ENCODE measurements around the gene EPB41L5.

The EPB41L5 gene

DNA sequence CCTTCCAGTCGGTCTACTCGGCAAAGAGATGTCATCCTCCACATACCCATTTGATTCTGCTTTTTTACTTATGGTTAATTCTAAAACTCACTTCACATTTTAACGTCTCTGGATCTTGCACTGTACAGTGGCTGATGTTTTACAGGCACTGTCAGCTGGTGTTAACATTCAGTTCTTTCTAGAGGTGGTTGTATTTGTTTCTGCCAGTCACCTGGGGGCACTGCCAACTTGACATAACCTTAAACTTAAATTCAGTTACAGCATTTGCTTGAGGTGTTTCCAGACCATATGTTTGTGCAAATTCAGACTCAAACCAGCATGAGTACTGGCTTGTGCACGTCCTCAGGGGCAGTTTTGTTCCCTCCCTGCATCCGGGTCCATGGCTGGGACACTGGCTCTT, 215.6 kb downstream of the EPB41L5 start:
- no peak for DNase-seq

Measured in activated CD8-positive, alpha-beta memory T cell treated with anti-CD3 and anti-CD28 coated beads for 24 hours (primary cell).